HEK293 (cell line): ENCODE results near the gene ANKRD60.

Source experiments
- GLIS1 ChIP-seq: fragments of 450-650 bp; formaldehyde crosslinking; IDR thresholded peaks from 2 replicates; pipeline ENCODE4 v1.5.1; 2016; ENCODE audit warnings: missing biosample characterization, missing genetic modification characterization
- HOXC10 ChIP-seq: sonication (generic); formaldehyde crosslinking; IDR thresholded peaks from 2 replicates; pipeline ENCODE4 v1.8.1; 2023; ENCODE audit warnings: mild to moderate bottlenecking, missing genetic modification reagents
- IKZF3 ChIP-seq: fragments of 450-650 bp; IDR thresholded peaks from 2 replicates; pipeline ENCODE4 v1.5.0; 2018; ENCODE audit warnings: missing biosample characterization, mild to moderate bottlenecking, missing genetic modification characterization, moderate library complexity
- KLF16 ChIP-seq: fragments of 450-650 bp; formaldehyde crosslinking; IDR thresholded peaks from 2 replicates; pipeline ENCODE4 v1.5.1; 2017; ENCODE audit warnings: missing biosample characterization, missing genetic modification characterization
- KLF7 ChIP-seq: fragments of 450-650 bp; formaldehyde crosslinking; IDR thresholded peaks from 2 replicates; pipeline ENCODE4 v1.5.1; 2016; ENCODE audit warnings: missing biosample characterization, missing genetic modification characterization, borderline replicate concordance
- MEIS1 ChIP-seq: sonication (generic); formaldehyde crosslinking; IDR thresholded peaks from 2 replicates; pipeline ENCODE4 v1.8.1; 2022; ENCODE audit warnings: missing genetic modification reagents, mild to moderate bottlenecking, borderline replicate concordance
- SP3 ChIP-seq: fragments of 450-650 bp; formaldehyde crosslinking; IDR thresholded peaks from 2 replicates; pipeline ENCODE4 v1.5.1; 2016; ENCODE audit warnings: missing biosample characterization, missing genetic modification characterization
- ZBTB1 ChIP-seq: fragments of 450-650 bp; formaldehyde crosslinking; IDR thresholded peaks from 2 replicates; pipeline ENCODE4 v1.5.1; 2016; ENCODE audit warnings: missing biosample characterization, missing genetic modification characterization
- ZEB2 ChIP-seq: fragments of 450-650 bp; formaldehyde crosslinking; IDR thresholded peaks from 2 replicates; pipeline ENCODE4 v1.5.1; 2016; ENCODE audit warnings: missing biosample characterization, missing genetic modification characterization
- ZIC2 ChIP-seq: fragments of 450-650 bp; formaldehyde crosslinking; IDR thresholded peaks from 2 replicates; pipeline ENCODE4 v1.5.1; 2016; ENCODE audit warnings: missing biosample characterization, missing genetic modification characterization
- ZNF121 ChIP-seq: fragments of 450-650 bp; formaldehyde crosslinking; IDR thresholded peaks from 2 replicates; pipeline ENCODE4 v1.5.1; 2016; ENCODE audit warnings: missing biosample characterization, missing genetic modification characterization
- ZNF132 ChIP-seq: fragments of 450-650 bp; formaldehyde crosslinking; IDR thresholded peaks from 2 replicates; pipeline ENCODE4 v1.5.1; 2017; ENCODE audit warnings: missing biosample characterization, missing genetic modification characterization, borderline replicate concordance
- ZNF169 ChIP-seq: fragments of 450-650 bp; formaldehyde crosslinking; IDR thresholded peaks from 2 replicates; pipeline ENCODE4 v1.5.1; 2016; ENCODE audit warnings: missing biosample characterization, missing genetic modification characterization
- ZNF175 ChIP-seq: fragments of 450-650 bp; formaldehyde crosslinking; IDR thresholded peaks from 2 replicates; pipeline ENCODE4 v1.5.1; 2016; ENCODE audit warnings: missing biosample characterization, missing genetic modification characterization
- ZNF19 ChIP-seq: fragments of 450-650 bp; formaldehyde crosslinking; IDR thresholded peaks from 2 replicates; pipeline ENCODE4; 2016; ENCODE audit warnings: missing biosample characterization, missing genetic modification characterization, low read depth
- ZNF221 ChIP-seq: fragments of 450-650 bp; formaldehyde crosslinking; IDR thresholded peaks from 2 replicates; pipeline ENCODE4 v1.5.1; 2017; ENCODE audit warnings: missing biosample characterization, missing genetic modification characterization, borderline replicate concordance
- ZNF223 ChIP-seq: fragments of 450-650 bp; formaldehyde crosslinking; IDR thresholded peaks from 2 replicates; pipeline ENCODE4 v1.5.1; 2016; ENCODE audit warnings: missing biosample characterization, missing genetic modification characterization
- ZNF248 ChIP-seq: fragments of 450-650 bp; formaldehyde crosslinking; IDR thresholded peaks from 2 replicates; pipeline ENCODE4 v1.5.1; 2017; ENCODE audit warnings: missing biosample characterization, missing genetic modification characterization
- ZNF292 ChIP-seq: fragments of 450-650 bp; formaldehyde crosslinking; IDR thresholded peaks from 2 replicates; pipeline ENCODE4 v1.5.1; 2016; ENCODE audit warnings: low read depth, missing biosample characterization, missing genetic modification characterization, borderline replicate concordance
- ZNF324 ChIP-seq: fragments of 450-650 bp; formaldehyde crosslinking; IDR thresholded peaks from 2 replicates; pipeline ENCODE4 v1.5.1; 2016; ENCODE audit warnings: missing biosample characterization, missing genetic modification characterization
- ZNF391 ChIP-seq: fragments of 450-650 bp; formaldehyde crosslinking; IDR thresholded peaks from 2 replicates; pipeline ENCODE4 v1.5.1; 2016; ENCODE audit warnings: low read depth, missing biosample characterization, missing genetic modification characterization, borderline replicate concordance
- ZNF416 ChIP-seq: fragments of 450-650 bp; formaldehyde crosslinking; IDR thresholded peaks from 2 replicates; pipeline ENCODE4 v1.5.1; 2016; ENCODE audit warnings: missing biosample characterization, missing genetic modification characterization
- ZNF426 ChIP-seq: fragments of 450-650 bp; formaldehyde crosslinking; IDR thresholded peaks from 2 replicates; pipeline ENCODE4 v1.5.1; 2017; ENCODE audit warnings: missing biosample characterization, missing genetic modification characterization, mild to moderate bottlenecking, inconsistent platforms, moderate library complexity
- ZNF48 ChIP-seq: fragments of 450-650 bp; formaldehyde crosslinking; IDR thresholded peaks from 2 replicates; pipeline ENCODE4 v1.5.1; 2016; ENCODE audit warnings: missing biosample characterization, missing genetic modification characterization
- ZNF521 ChIP-seq: fragments of 450-650 bp; formaldehyde crosslinking; IDR thresholded peaks from 2 replicates; pipeline ENCODE4 v1.5.1; 2017; ENCODE audit warnings: missing biosample characterization, mild to moderate bottlenecking, missing genetic modification characterization
- ZNF548 ChIP-seq: fragments of 450-650 bp; formaldehyde crosslinking; IDR thresholded peaks from 2 replicates; pipeline ENCODE4 v1.5.1; 2016; ENCODE audit warnings: missing biosample characterization, missing genetic modification characterization
- ZNF555 ChIP-seq: fragments of 450-650 bp; formaldehyde crosslinking; conservative IDR thresholded peaks from 2 replicates; pipeline ENCODE4 v1.5.1; 2017; ENCODE audit warnings: missing biosample characterization, mild to moderate bottlenecking, missing genetic modification characterization, inconsistent platforms
- ZNF561 ChIP-seq: fragments of 450-650 bp; IDR thresholded peaks from 2 replicates; pipeline ENCODE4 v1.5.1; 2018; ENCODE audit warnings: missing biosample characterization, missing genetic modification characterization, borderline replicate concordance
- ZNF610 ChIP-seq: fragments of 450-650 bp; formaldehyde crosslinking; IDR thresholded peaks from 2 replicates; pipeline ENCODE4 v1.5.1; 2016; ENCODE audit warnings: missing biosample characterization, missing genetic modification characterization, borderline replicate concordance
- ZNF621 ChIP-seq: fragments of 450-650 bp; formaldehyde crosslinking; IDR thresholded peaks from 2 replicates; pipeline ENCODE4 v1.5.1; 2017; ENCODE audit warnings: missing biosample characterization, missing genetic modification characterization
- ZNF785 ChIP-seq: fragments of 450-650 bp; formaldehyde crosslinking; IDR thresholded peaks from 2 replicates; pipeline ENCODE4 v1.5.1; 2016; ENCODE audit warnings: missing biosample characterization, missing genetic modification characterization
- ZNF830 ChIP-seq: fragments of 450-650 bp; IDR thresholded peaks from 2 replicates; pipeline ENCODE4 v1.5.0; 2018; ENCODE audit warnings: missing biosample characterization, missing genetic modification characterization, low read depth, mild to moderate bottlenecking, moderate library complexity
- ZSCAN23 ChIP-seq: fragments of 450-650 bp; formaldehyde crosslinking; IDR thresholded peaks from 2 replicates; pipeline ENCODE4 v1.5.1; 2016; ENCODE audit warnings: missing biosample characterization, missing genetic modification characterization
- TF ChIP-seq, protein P1 (sequence below): fragments of 450-650 bp; formaldehyde crosslinking; IDR thresholded peaks from 2 replicates; pipeline ENCODE4 v1.5.1; 2016; ENCODE audit warnings: missing biosample characterization, missing genetic modification characterization, borderline replicate concordance
- TF ChIP-seq, protein P2 (sequence below): fragments of 450-650 bp; formaldehyde crosslinking; IDR thresholded peaks from 2 replicates; pipeline ENCODE4 v1.5.1; 2016; ENCODE audit warnings: missing biosample characterization, missing genetic modification characterization
- TF ChIP-seq, protein P3 (sequence below): fragments of 450-650 bp; formaldehyde crosslinking; IDR thresholded peaks from 2 replicates; pipeline ENCODE4 v1.5.1; 2016; ENCODE audit warnings: missing biosample characterization, missing genetic modification characterization

The ANKRD60 gene

DNA sequence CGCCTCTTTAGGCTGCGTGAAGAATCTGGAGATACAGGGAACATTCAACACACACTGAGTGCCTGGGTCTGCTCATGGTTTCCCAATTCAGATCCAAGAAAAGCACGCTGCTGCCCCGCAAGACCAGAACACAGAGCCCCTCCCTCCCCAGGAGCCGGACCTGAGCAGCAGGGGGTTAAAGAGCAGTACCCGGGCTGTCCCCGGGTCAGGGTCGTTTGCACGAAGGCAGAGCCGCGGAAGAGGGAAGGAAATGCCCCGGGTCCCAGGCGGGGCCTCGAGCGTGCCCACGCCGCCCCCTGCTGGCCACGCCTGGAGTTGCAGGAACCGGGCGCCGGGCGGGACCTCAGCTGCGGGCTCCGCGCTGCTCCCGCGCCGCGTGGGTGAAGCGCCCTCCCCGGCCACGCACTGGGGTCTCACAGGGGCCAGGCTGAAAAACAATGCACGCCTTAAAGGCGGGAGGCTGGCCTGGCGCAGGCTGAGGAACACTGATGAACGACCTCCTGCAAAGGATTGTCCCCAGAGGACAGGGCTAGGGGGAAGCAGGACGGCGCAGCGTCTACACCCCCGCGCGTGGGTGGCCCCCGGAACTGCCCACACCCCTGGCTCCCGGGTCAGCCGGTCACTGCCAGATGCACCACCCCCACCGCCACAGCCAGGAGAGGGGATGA, 48.9 kb downstream of the ANKRD60 start (continued):
- TF ChIP-seq IKZF3: no peak
- no peak for TF ChIP-seq ZNF292
- TF ChIP-seq ZNF621 (tag by site-specific recombination): no peak
- TF ChIP-seq ZNF19 (tag by site-specific recombination): no peak
- no peak for TF ChIP-seq ZNF132 (tag by site-specific recombination)
- TF ChIP-seq KLF7 (tag by site-specific recombination): no peak
- no peak for TF ChIP-seq ZIC2 (tag by site-specific recombination)
- no peak for TF ChIP-seq ZNF175 (tag by site-specific recombination)
- no peak for TF ChIP-seq ZNF391 (tag by site-specific recombination)
- no peak for TF ChIP-seq ZNF548 (tag by site-specific recombination)
- no peak for TF ChIP-seq ZNF521
- no peak for TF ChIP-seq ZNF221
- no peak for TF ChIP-seq ZNF169 (tag by site-specific recombination)
- peak; percentile 76; the same call in 1 of the 2 replicates for TF ChIP-seq ZNF561 (tag by site-specific recombination)
- TF ChIP-seq ZNF785 (tag by site-specific recombination): peak; percentile 41; the same call in 1 of the 2 replicates
- TF ChIP-seq, protein P1, sequence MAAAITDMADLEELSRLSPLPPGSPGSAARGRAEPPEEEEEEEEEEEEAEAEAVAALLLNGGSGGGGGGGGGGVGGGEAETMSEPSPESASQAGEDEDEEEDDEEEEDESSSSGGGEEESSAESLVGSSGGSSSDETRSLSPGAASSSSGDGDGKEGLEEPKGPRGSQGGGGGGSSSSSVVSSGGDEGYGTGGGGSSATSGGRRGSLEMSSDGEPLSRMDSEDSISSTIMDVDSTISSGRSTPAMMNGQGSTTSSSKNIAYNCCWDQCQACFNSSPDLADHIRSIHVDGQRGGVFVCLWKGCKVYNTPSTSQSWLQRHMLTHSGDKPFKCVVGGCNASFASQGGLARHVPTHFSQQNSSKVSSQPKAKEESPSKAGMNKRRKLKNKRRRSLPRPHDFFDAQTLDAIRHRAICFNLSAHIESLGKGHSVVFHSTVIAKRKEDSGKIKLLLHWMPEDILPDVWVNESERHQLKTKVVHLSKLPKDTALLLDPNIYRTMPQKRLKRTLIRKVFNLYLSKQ (tag by site-specific recombination): no peak
- TF ChIP-seq, protein P2, sequence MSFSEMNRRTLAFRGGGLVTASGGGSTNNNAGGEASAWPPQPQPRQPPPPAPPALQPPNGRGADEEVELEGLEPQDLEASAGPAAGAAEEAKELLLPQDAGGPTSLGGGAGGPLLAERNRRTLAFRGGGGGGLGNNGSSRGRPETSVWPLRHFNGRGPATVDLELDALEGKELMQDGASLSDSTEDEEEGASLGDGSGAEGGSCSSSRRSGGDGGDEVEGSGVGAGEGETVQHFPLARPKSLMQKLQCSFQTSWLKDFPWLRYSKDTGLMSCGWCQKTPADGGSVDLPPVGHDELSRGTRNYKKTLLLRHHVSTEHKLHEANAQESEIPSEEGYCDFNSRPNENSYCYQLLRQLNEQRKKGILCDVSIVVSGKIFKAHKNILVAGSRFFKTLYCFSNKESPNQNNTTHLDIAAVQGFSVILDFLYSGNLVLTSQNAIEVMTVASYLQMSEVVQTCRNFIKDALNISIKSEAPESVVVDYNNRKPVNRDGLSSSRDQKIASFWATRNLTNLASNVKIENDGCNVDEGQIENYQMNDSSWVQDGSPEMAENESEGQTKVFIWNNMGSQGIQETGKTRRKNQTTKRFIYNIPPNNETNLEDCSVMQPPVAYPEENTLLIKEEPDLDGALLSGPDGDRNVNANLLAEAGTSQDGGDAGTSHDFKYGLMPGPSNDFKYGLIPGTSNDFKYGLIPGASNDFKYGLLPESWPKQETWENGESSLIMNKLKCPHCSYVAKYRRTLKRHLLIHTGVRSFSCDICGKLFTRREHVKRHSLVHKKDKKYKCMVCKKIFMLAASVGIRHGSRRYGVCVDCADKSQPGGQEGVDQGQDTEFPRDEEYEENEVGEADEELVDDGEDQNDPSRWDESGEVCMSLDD (tag by site-specific recombination): no peak
- TF ChIP-seq ZSCAN23 (tag by site-specific recombination): no peak
- TF ChIP-seq KLF16: 0 out of 2 replicates have a peak, but pooled peaks have one; percentile 19
- TF ChIP-seq ZNF416 (tag by site-specific recombination): no peak
- TF ChIP-seq ZBTB1 (tag by site-specific recombination): no peak
- TF ChIP-seq ZNF48: no peak
- TF ChIP-seq, protein P3, sequence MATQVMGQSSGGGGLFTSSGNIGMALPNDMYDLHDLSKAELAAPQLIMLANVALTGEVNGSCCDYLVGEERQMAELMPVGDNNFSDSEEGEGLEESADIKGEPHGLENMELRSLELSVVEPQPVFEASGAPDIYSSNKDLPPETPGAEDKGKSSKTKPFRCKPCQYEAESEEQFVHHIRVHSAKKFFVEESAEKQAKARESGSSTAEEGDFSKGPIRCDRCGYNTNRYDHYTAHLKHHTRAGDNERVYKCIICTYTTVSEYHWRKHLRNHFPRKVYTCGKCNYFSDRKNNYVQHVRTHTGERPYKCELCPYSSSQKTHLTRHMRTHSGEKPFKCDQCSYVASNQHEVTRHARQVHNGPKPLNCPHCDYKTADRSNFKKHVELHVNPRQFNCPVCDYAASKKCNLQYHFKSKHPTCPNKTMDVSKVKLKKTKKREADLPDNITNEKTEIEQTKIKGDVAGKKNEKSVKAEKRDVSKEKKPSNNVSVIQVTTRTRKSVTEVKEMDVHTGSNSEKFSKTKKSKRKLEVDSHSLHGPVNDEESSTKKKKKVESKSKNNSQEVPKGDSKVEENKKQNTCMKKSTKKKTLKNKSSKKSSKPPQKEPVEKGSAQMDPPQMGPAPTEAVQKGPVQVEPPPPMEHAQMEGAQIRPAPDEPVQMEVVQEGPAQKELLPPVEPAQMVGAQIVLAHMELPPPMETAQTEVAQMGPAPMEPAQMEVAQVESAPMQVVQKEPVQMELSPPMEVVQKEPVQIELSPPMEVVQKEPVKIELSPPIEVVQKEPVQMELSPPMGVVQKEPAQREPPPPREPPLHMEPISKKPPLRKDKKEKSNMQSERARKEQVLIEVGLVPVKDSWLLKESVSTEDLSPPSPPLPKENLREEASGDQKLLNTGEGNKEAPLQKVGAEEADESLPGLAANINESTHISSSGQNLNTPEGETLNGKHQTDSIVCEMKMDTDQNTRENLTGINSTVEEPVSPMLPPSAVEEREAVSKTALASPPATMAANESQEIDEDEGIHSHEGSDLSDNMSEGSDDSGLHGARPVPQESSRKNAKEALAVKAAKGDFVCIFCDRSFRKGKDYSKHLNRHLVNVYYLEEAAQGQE (tag by site-specific recombination): no peak
- TF ChIP-seq ZNF610: no peak
- no peak for TF ChIP-seq ZEB2 (tag by site-specific recombination)
- TF ChIP-seq SP3 (tag by site-specific recombination): no peak
- no peak for TF ChIP-seq ZNF555 (tag by site-specific recombination)
- TF ChIP-seq ZNF324 (tag by site-specific recombination): no peak
- TF ChIP-seq ZNF121: no peak
- no peak for TF ChIP-seq ZNF223 (tag by site-specific recombination)
- TF ChIP-seq MEIS1 (CRISPR knock-in tag): no peak
- TF ChIP-seq HOXC10: no peak
- TF ChIP-seq ZNF830 (tag by site-specific recombination): no peak
- TF ChIP-seq ZNF248 (tag by site-specific recombination): no peak
- TF ChIP-seq ZNF426: no peak
- peak; percentile 82 for TF ChIP-seq GLIS1 (tag by site-specific recombination)
